IMR-90 (cell line): ENCODE results near the gene ADGRV1. TPM values are rescaled to one million over a fixed set of nuclear protein-coding genes. Genes with fewer than 3 reads are reported as not detected.

Experiments
- ATAC-seq: fragments of 200-7000 bp; cut with Tn5 transposase; 2 replicates; pipeline ENCODE4 v1.9.1; 2020; ENCODE audit warnings: low read depth, mild to moderate bottlenecking, moderate library complexity
- BruUV-seq: library from RNA; stranded (reverse); fragments of 400-500 nt; replicated peaks from 2 replicates; lab custom pipeline; 2021; lab: Mats Ljungman, UMichigan
- CTCF ChIA-PET: fragments of 300-600 bp; formaldehyde crosslinking; extraction: SDS; loops from one replicate; lab custom pipeline; 2021; ENCODE audit warnings: antibody characterized with exemption; lab: Yijun Ruan, JAX
- POLR2A ChIA-PET: fragments of 300-600 bp; sonication (Branson Sonifier 250); formaldehyde crosslinking; loops from one replicate; lab custom pipeline; 2022; ENCODE audit warnings: antibody characterized with exemption; ENCODE audit not compliant: unreplicated experiment; lab: Charles Lee
- DNase-seq: peaks from one replicate; pipeline ENCODE4 v3.0.0; 2013
- H2AFZ ChIP-seq: replicated peaks from 2 replicates; pipeline ENCODE3; 2013; ENCODE audit warnings: low read length, mild to moderate bottlenecking; ENCODE audit not compliant: poor library complexity
- H2AK5ac ChIP-seq: 2 replicates; pipeline ENCODE4 v1.6.1; 2013; ENCODE audit warnings: low read depth, low read length, inconsistent platforms
- H2AK9ac ChIP-seq: replicated peaks from 2 replicates; pipeline ENCODE3; 2013; ENCODE audit warnings: mild to moderate bottlenecking, low read depth, low read length, moderate library complexity; ENCODE audit not compliant: poor library complexity
- H2BK120ac ChIP-seq: 2 replicates; pipeline ENCODE4 v1.6.1; 2013; ENCODE audit warnings: low read depth, low read length, inconsistent platforms
- H2BK15ac ChIP-seq: 3 replicates; pipeline ENCODE4 v1.6.1; 2013; ENCODE audit warnings: low read depth, low read length, inconsistent platforms
- H2BK20ac ChIP-seq: 2 replicates; pipeline ENCODE4 v1.6.1; 2013; ENCODE audit warnings: low read depth, mild to moderate bottlenecking, inconsistent platforms, low read length, moderate library complexity
- H2BK5ac ChIP-seq: 2 replicates; pipeline ENCODE4 v1.6.1; 2013; ENCODE audit warnings: mild to moderate bottlenecking, low read depth, low read length, inconsistent platforms; ENCODE audit not compliant: poor library complexity, severe bottlenecking
- H3K14ac ChIP-seq: replicated peaks from 2 replicates; pipeline ENCODE4 v1.6.1; 2013; ENCODE audit warnings: low read depth, low read length, inconsistent platforms
- H3K18ac ChIP-seq: 2 replicates; pipeline ENCODE4 v1.6.1; 2013; ENCODE audit warnings: low read depth, low read length, control low read depth
- H3K23ac ChIP-seq: 2 replicates; pipeline ENCODE4 v1.6.1; 2013; ENCODE audit warnings: low read depth, low read length, inconsistent platforms
- H3K27ac ChIP-seq: 2 replicates; pipeline ENCODE4 v1.5.1; 2013; ENCODE audit warnings: mild to moderate bottlenecking, control low read depth, low read length; ENCODE audit not compliant: insufficient read depth
- H3K27me3 ChIP-seq: 2 replicates; pipeline ENCODE4 v1.6.1; 2013; ENCODE audit warnings: low read length; ENCODE audit not compliant: control insufficient read depth, insufficient read depth
- H3K36me3 ChIP-seq: 2 replicates; pipeline ENCODE4 v1.6.1; 2013; ENCODE audit warnings: low read length, mixed read lengths; ENCODE audit not compliant: control insufficient read depth, insufficient read depth
- H3K4ac ChIP-seq: 2 replicates; pipeline ENCODE4 v1.6.1; 2013; ENCODE audit warnings: low read depth, low read length, inconsistent platforms
- H3K4me1 ChIP-seq: 2 replicates; pipeline ENCODE4 v1.6.1; 2013; ENCODE audit warnings: low read length, mixed read lengths; ENCODE audit not compliant: control insufficient read depth, insufficient read depth
- H3K4me2 ChIP-seq: 2 replicates; pipeline ENCODE4 v1.6.1; 2013; ENCODE audit warnings: low read depth, mild to moderate bottlenecking, control low read depth, low read length, moderate library complexity
- H3K4me3 ChIP-seq: 2 replicates; pipeline ENCODE4 v1.5.1; 2013; ENCODE audit warnings: low read depth, mild to moderate bottlenecking, control low read depth, low read length, moderate library complexity; ENCODE audit not compliant: insufficient read depth
- H3K56ac ChIP-seq: 2 replicates; pipeline ENCODE4 v1.6.1; 2013; ENCODE audit warnings: low read length, inconsistent platforms; ENCODE audit not compliant: insufficient read depth; ENCODE audit errors: extremely low read depth
- H3K79me1 ChIP-seq, 2 experiments: 2 replicates each; pipeline ENCODE4 v1.6.1; 2013; ENCODE audit warnings: low read length in 2 of 2, inconsistent platforms in 1 of 2, low read depth in 1 of 2
- H3K9ac ChIP-seq: 2 replicates; pipeline ENCODE4 v1.6.1; 2013; ENCODE audit warnings: low read depth, low read length, control low read depth
- H3K9me1 ChIP-seq: 2 replicates; pipeline ENCODE4 v1.6.1; 2013; ENCODE audit warnings: low read length, inconsistent platforms; ENCODE audit not compliant: insufficient read depth
- H3K9me3 ChIP-seq: 2 replicates; pipeline ENCODE4 v1.6.1; 2013; ENCODE audit warnings: low read length; ENCODE audit not compliant: control insufficient read depth, insufficient read depth
- H4K20me1 ChIP-seq: 2 replicates; pipeline ENCODE4 v1.6.1; 2013; ENCODE audit warnings: low read length, inconsistent platforms; ENCODE audit not compliant: insufficient read depth
- H4K5ac ChIP-seq: 2 replicates; pipeline ENCODE4 v1.6.1; 2013; ENCODE audit warnings: mild to moderate bottlenecking, low read depth, low read length, control low read depth
- H4K8ac ChIP-seq, 2 experiments: 2 replicates each; pipeline ENCODE4 v1.6.1; 2013; ENCODE audit warnings: low read depth in 2 of 2, low read length in 2 of 2, control low read depth in 1 of 2, inconsistent platforms in 1 of 2
- H4K91ac ChIP-seq: 2 replicates; pipeline ENCODE4 v1.6.1; 2013; ENCODE audit warnings: low read depth, low read length, inconsistent platforms; ENCODE audit not compliant: insufficient read depth
- BHLHE40 ChIP-seq: fragments of 150-350 bp; IDR thresholded peaks from 2 replicates; pipeline ENCODE4 v1.6.1; 2016; ENCODE audit warnings: mild to moderate bottlenecking, low read depth, low read length
- CEBPB ChIP-seq: IDR thresholded peaks from 2 replicates; pipeline ENCODE4 v1.6.1; 2012; ENCODE audit warnings: low read depth, low read length, improper control_type of control experiment
- CHD1 ChIP-seq: IDR thresholded peaks from 2 replicates; pipeline ENCODE4 v1.6.1; 2012; ENCODE audit warnings: low read depth, low read length, improper control_type of control experiment
- FOS ChIP-seq: fragments of 150-350 bp; IDR thresholded peaks from 2 replicates; pipeline ENCODE4 v1.6.1; 2016; ENCODE audit warnings: low read depth, low read length
- MAFK ChIP-seq: IDR thresholded peaks from 2 replicates; pipeline ENCODE4 v1.6.1; 2012; ENCODE audit warnings: low read depth, low read length, improper control_type of control experiment
- MAZ ChIP-seq: IDR thresholded peaks from 2 replicates; pipeline ENCODE4 v1.6.1; 2012; ENCODE audit warnings: low read depth, mild to moderate bottlenecking, low read length, improper control_type of control experiment, moderate library complexity, borderline replicate concordance
- MXI1 ChIP-seq: IDR thresholded peaks from 2 replicates; pipeline ENCODE4 v1.6.1; 2012; ENCODE audit warnings: low read depth, mild to moderate bottlenecking, low read length, moderate library complexity, borderline replicate concordance
- NFE2L2 ChIP-seq: fragments of 150-350 bp; IDR thresholded peaks from 2 replicates; pipeline ENCODE4 v1.6.1; 2016; ENCODE audit warnings: low read depth, mild to moderate bottlenecking, low read length
- POLR2A ChIP-seq: IDR thresholded peaks from 2 replicates; pipeline ENCODE4 v1.6.1; 2012; ENCODE audit warnings: mild to moderate bottlenecking, low read depth, low read length
- RAD21 ChIP-seq: IDR thresholded peaks from 2 replicates; pipeline ENCODE4 v1.6.1; 2012; ENCODE audit warnings: low read length, improper control_type of control experiment
- RCOR1 ChIP-seq: IDR thresholded peaks from 2 replicates; pipeline ENCODE4 v1.6.1; 2012; ENCODE audit warnings: mild to moderate bottlenecking, low read length, improper control_type of control experiment; ENCODE audit not compliant: insufficient replicate concordance
- RFX5 ChIP-seq: IDR thresholded peaks from 2 replicates; pipeline ENCODE4 v1.8.0; 2012; ENCODE audit warnings: low read depth, mild to moderate bottlenecking, low read length, moderate library complexity
- SMC3 ChIP-seq: fragments of 150-350 bp; IDR thresholded peaks from 2 replicates; pipeline ENCODE4 v1.6.1; 2016; ENCODE audit warnings: low read depth, mild to moderate bottlenecking, antibody characterized with exemption, low read length, moderate library complexity
- WGBS, 2 experiments: methylation state at CpG; one replicate each; pipeline versions ENCODE4 v1.1.5 to v1.1.7; 2013; ENCODE audit warnings: missing lambda C conversion rate in 2 of 2; ENCODE audit not compliant: insufficient read length in 1 of 2; ENCODE audit errors: extremely low coverage in 2 of 2; 5-methylcytosine and 5-hydroxymethylcytosine counted together
- dilution Hi-C: fragments of 300-500 bp; cut with HindIII; formaldehyde crosslinking; loops from one replicate; pipeline ENCODE4 v1.14.3; 2018; ENCODE audit warnings: low sequenced_read_pairs; ENCODE audit not compliant: unreplicated experiment
- in situ Hi-C: fragments of 300-500 bp; cut with MboI; formaldehyde crosslinking; loops from 3 replicates; pipeline ENCODE4 v1.14.3; 2019; ENCODE audit warnings: low sequenced_read_pairs, inconsistent platforms, mixed read lengths
- intact Hi-C: fragments of 100-400 bp; cut with micrococcal nuclease; formaldehyde crosslinking; loops from 2 replicates; pipeline ENCODE4 v1.10.0; 2022
- polyA plus RNA-seq, 3 experiments: library from polyadenylated mRNA; depleted of rRNA; stranded (reverse); fragments of >200 nt; gene quantifications; 2 replicates each; pipeline ENCODE4 v1.2.3, GENCODE V29; 2012; ENCODE audit warnings: low replicate concordance in 1 of 3
- total RNA-seq: library from RNA; depleted of rRNA; stranded (reverse); fragments of >200 nt; gene quantifications from 2 replicates; pipeline ENCODE4 v1.2.3, GENCODE V29; 2012
- TF ChIP-seq, protein P1 (sequence below): conservative IDR thresholded peaks from 2 replicates; pipeline ENCODE4 v1.5.1; 2012; ENCODE audit warnings: mild to moderate bottlenecking, low read depth, low read length, improper control_type of control experiment
- TF ChIP-seq, protein P2 (sequence below): fragments of 150-350 bp; IDR thresholded peaks from 2 replicates; pipeline ENCODE4 v1.6.1; 2017; ENCODE audit warnings: mild to moderate bottlenecking, antibody characterized with exemption, low read length, low read depth
- TF ChIP-seq, protein P3 (sequence below): fragments of 150-350 bp; IDR thresholded peaks from 2 replicates; pipeline ENCODE4 v1.6.1; 2016; ENCODE audit warnings: low read depth, mild to moderate bottlenecking, low read length, moderate library complexity, borderline replicate concordance

Gene ADGRV1
- total and polyA plus RNA-seq, 2 of the 4 experiments (the other 2 are of a cell fraction) = under 0.01 TPM; not detected in 1

DNA sequence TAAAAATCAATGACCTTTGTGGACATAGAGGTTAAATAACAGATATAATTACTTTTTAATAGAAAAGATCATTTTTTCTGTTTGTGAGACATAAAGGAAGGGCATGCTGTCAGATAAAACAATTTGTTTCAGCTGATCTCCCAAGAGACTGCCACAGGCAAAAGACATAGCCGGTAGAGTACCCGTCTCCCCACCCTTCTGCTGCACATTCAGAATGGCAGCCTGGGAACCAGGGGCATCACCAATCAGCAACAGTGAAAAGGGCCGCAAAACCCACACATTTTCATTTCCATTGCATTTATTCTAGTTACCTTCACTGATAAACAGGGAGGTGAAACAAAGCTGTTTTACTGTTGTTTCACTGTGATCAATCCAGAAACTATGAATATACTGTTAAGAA lies 466.9 kb downstream of the ADGRV1 start:
- no peak overlapping the region for H2AK9ac ChIP-seq
- H4K20me1 ChIP-seq = no peaks in the 10 kb centered on the region
- no peak overlapping the region for H2AK5ac ChIP-seq
- no CpG with 5 or more reads among the region's 3 CpGs for WGBS, 2 experiments
- no peak overlapping the region for H3K4me2 ChIP-seq
- no peak overlapping the region for H3K23ac ChIP-seq
- H4K8ac ChIP-seq = no peak overlapping the region
- H2BK20ac ChIP-seq = no peak overlapping the region
- H3K4me1 ChIP-seq = peaks cover 4% of the 10 kb centered on the region
- H2BK5ac ChIP-seq = no peak overlapping the region
- no peak overlapping the region for H3K14ac ChIP-seq
- dilution Hi-C loops (no loop called here), in situ Hi-C loops (no loop called here), intact Hi-C loops (no loop called here)
- H2AFZ ChIP-seq = no peak overlapping the region
- BruUV-seq = no TSS peak
- no peaks in the 10 kb centered on the region for H3K36me3 ChIP-seq
- no peak overlapping the region for H3K9ac ChIP-seq
- ATAC-seq (no peak), DNase-seq (no peak)
- ChIA-PET POLR2A (no interaction called here), CTCF (interaction anchor here (0.6 kb wide), 1 partner anchor 392 kb away, joined by 3 read pairs; no protein-coding TSS in a partner anchor)
- no peak overlapping the region for H2BK120ac ChIP-seq
- no peak overlapping the region for H4K5ac ChIP-seq
- no peak overlapping the region for H2BK15ac ChIP-seq
- H3K18ac ChIP-seq = no peak overlapping the region
- no peaks in the 10 kb centered on the region for H3K79me1 ChIP-seq
- H3K9me1 ChIP-seq = peaks cover 1% of the 10 kb centered on the region; the same call in 1 of the 2 replicates
- no peak overlapping the region for H4K91ac ChIP-seq
- no peak overlapping the region for H3K4ac ChIP-seq
- no peak overlapping the region for H3K4me3 ChIP-seq
- H3K27me3 ChIP-seq = no peaks in the 10 kb centered on the region
- no peak overlapping the region for H3K56ac ChIP-seq
- no peak for TF ChIP-seq RFX5
- no peak for TF ChIP-seq RCOR1
- TF ChIP-seq BHLHE40 = no peak
- TF ChIP-seq, protein P1, sequence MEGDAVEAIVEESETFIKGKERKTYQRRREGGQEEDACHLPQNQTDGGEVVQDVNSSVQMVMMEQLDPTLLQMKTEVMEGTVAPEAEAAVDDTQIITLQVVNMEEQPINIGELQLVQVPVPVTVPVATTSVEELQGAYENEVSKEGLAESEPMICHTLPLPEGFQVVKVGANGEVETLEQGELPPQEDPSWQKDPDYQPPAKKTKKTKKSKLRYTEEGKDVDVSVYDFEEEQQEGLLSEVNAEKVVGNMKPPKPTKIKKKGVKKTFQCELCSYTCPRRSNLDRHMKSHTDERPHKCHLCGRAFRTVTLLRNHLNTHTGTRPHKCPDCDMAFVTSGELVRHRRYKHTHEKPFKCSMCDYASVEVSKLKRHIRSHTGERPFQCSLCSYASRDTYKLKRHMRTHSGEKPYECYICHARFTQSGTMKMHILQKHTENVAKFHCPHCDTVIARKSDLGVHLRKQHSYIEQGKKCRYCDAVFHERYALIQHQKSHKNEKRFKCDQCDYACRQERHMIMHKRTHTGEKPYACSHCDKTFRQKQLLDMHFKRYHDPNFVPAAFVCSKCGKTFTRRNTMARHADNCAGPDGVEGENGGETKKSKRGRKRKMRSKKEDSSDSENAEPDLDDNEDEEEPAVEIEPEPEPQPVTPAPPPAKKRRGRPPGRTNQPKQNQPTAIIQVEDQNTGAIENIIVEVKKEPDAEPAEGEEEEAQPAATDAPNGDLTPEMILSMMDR = no peak
- no peak for TF ChIP-seq SMC3
- no peak for TF ChIP-seq MAZ
- TF ChIP-seq, protein P2, sequence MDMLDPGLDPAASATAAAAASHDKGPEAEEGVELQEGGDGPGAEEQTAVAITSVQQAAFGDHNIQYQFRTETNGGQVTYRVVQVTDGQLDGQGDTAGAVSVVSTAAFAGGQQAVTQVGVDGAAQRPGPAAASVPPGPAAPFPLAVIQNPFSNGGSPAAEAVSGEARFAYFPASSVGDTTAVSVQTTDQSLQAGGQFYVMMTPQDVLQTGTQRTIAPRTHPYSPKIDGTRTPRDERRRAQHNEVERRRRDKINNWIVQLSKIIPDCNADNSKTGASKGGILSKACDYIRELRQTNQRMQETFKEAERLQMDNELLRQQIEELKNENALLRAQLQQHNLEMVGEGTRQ = no peak
- no peak for TF ChIP-seq RAD21
- TF ChIP-seq POLR2A = no peak
- TF ChIP-seq, protein P3, sequence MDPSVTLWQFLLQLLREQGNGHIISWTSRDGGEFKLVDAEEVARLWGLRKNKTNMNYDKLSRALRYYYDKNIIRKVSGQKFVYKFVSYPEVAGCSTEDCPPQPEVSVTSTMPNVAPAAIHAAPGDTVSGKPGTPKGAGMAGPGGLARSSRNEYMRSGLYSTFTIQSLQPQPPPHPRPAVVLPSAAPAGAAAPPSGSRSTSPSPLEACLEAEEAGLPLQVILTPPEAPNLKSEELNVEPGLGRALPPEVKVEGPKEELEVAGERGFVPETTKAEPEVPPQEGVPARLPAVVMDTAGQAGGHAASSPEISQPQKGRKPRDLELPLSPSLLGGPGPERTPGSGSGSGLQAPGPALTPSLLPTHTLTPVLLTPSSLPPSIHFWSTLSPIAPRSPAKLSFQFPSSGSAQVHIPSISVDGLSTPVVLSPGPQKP = no peak
- TF ChIP-seq CHD1 = no peak
- TF ChIP-seq MXI1 = no peak
- no peak for TF ChIP-seq NFE2L2
- no peak for TF ChIP-seq MAFK
- TF ChIP-seq FOS = no peak
- TF ChIP-seq CEBPB = no peak
- H3K27ac ChIP-seq = no peak overlapping the region
- no peaks in the 10 kb centered on the region for H3K9me3 ChIP-seq
